ENCODE results near the gene EXOC6.

EXOC6 gene, protein sequence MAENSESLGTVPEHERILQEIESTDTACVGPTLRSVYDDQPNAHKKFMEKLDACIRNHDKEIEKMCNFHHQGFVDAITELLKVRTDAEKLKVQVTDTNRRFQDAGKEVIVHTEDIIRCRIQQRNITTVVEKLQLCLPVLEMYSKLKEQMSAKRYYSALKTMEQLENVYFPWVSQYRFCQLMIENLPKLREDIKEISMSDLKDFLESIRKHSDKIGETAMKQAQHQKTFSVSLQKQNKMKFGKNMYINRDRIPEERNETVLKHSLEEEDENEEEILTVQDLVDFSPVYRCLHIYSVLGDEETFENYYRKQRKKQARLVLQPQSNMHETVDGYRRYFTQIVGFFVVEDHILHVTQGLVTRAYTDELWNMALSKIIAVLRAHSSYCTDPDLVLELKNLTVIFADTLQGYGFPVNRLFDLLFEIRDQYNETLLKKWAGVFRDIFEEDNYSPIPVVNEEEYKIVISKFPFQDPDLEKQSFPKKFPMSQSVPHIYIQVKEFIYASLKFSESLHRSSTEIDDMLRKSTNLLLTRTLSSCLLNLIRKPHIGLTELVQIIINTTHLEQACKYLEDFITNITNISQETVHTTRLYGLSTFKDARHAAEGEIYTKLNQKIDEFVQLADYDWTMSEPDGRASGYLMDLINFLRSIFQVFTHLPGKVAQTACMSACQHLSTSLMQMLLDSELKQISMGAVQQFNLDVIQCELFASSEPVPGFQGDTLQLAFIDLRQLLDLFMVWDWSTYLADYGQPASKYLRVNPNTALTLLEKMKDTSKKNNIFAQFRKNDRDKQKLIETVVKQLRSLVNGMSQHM

DNA sequence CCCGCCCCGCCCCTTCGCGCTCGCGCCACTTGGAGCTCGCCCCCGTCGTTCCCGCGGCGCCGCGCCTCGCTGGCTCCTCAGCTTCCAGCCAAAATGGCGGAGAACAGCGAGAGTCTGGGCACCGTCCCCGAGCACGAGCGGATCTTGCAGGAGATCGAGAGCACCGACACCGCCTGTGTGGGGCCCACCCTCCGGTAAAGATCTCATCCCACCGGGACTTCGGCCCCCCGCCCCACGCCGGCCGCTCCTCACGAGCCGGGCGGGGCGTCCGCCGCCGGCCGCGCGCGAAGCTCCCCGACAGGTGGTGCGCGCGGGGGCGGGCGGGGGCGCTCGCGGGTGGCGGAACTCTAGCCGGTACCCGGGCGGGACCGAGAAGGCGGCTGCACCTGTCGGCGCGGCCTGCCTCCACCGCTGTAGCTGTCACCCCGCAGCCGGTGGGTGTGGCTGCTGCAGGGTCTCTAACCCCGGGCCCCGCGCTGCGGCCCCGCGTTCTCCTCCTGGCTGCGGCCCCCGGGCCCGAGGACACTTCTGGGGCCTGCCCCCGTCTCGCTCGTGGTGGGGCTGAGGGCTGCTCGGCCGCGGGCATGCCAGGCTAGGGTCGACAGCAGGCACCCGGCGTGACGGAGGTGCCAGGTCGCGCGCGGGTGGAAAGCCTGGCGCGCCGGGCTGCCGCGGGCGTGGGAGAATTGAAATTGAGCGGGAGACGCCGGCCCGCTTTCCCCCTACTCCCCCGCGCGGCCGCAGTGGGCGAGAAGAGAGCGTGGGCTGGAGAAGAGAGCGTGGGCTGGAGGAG, at the start of gene EXOC6:
Gene EXOC6, plus strand, starts transcription at position 80 of the 793 bp plus-strand sequence. Its CDS starts 14 bp downstream, at position 94.
- DNase-seq (ENCODE audit: low read depth in 3 of 3, low spot score in 1 of 3) = peak; percentile 55 to 70 (median 67)

GRCh38 chr10:92799568-92799967, 48.8 kb upstream of the EXOC6 start:
- no peak for DNase-seq (ENCODE audit: low read depth in 3 of 3, low spot score in 1 of 3)

DNA sequence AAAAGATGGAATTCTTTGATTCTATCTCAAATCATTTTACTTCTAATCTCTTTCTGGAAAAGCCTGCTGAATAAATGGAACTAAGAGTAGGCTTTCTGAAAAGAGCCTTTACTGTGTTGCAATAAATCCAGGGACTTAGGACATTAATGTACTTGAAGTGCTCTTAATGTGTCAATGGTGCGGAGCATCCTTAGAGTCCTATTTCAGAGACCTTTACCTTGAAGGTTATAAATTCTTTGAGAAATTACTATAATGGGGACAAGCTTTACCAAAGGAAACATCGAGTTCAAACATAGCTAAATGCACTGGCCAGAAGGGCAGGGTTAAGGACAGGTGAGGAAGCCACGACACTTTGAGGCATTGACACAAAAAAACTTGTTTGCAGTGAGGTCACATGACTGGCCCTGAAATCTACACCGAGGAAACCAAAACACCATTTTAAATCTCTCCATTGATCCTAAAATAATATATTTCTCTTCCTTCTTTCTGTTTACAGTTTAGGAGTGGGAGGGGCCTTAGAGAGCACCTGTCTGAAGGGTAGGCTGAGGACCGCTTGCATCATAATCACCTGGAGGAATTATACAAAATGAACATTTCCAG, 48.1 kb upstream of the EXOC6 start:
- DNase-seq (ENCODE audit: low read depth in 3 of 3, low spot score in 1 of 3) = no peak

DNA sequence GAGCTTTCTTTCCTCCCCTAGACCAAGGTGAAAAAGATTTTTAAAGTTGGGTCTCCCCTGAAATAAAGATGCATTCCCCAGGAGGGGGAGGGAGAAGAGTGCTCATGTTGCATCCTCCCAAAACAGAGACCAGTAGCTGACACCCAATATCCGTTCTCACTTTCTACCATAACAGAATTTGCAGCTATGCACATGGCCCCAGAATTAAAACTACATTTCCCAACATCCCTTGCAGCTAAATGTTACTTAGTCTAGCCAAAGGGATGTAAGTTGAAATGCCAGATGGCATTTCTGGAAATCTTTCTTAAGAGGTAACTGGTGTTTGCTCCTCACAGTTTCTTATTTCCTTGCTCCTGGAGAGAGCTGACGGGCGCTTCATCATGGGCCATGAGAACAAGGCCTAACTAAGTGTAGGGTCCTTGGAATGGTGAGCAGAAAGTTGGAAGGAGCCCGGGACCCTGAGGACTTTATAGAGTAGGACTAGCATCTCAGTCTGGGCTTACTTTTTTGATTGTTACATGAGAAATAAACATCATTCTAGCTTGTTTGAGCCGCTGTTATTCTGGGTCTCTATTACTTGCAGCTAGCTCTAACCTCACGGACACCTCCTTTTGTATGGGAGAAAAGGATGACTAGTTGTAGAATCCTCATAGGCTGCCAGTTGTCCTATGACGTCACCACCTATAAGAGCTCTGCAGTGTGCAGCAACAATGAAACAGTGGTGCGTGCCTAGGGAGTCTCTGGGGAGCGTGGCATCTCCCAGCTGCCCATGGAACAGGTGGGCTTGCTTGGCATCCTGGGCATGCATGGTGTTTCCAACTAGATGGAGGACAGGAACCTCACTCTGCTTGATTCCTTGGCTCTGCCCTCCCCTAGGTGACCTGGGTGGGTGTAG, 46.1 kb upstream of the EXOC6 start:
- DNase-seq (ENCODE audit: low read depth in 3 of 3, low spot score in 1 of 3) = no peak

DNA sequence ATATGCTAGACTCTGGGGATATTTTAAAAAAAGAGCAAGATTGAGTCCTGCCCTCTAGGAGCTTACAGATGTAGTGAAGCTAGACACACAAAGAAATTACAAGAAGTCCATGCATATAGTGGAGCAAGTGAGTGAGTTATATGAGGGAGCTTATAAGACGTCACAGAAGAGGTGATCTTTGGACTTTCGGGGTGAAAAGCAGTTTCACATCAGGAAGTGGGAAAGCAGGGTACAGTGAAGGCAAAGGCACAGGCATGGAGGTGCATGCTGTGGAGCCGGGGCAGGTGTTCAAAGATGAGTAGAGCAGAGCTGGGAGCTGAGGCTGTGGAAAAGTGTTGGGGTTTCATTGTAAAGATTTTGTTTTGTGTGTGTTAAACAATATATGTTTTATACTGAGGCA, 38.5 kb upstream of the EXOC6 start:
- no peak for DNase-seq (ENCODE audit: low read depth in 3 of 3, low spot score in 1 of 3)

DNA sequence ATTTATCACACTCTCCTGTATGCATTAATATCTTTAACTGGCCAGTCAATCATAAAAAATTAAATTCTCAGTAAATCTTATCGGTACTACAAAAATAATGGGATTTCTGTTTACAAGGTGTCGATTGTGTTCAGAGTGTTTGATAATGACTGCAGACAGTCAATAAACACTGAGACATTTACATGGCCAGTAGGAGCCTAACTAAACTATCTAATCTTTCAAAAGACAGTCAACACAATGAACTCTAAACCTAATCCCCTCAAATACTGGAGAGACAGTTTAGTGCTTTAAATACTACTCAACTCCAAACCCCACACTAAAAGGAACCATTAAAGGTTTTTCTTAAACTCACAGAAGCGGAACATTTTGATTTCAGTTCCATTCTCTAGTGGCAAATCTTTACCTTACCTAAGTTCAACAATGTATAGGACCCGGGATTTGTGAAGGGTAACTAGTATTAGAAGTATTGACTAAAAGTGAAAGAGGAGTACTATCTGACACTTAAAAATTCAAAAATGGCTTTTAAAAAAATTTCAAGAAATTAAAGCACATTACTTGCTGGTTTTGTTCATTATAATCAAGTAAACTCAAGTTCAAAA, 37.3 kb upstream of the EXOC6 start:
- DNase-seq (ENCODE audit: low read depth in 3 of 3, low spot score in 1 of 3) = no peak

- no peak for DNase-seq (ENCODE audit: low read depth in 3 of 3, low spot score in 1 of 3)
Observed at GRCh38 chr10:92811986-92812385, 36.3 kb upstream of the EXOC6 start.

GRCh38 chr10:92813979-92814378, 34.3 kb upstream of the EXOC6 start:
- DNase-seq (ENCODE audit: low read depth in 3 of 3, low spot score in 1 of 3) = no peak

GRCh38 chr10:92814790-92815189, 33.5 kb upstream of the EXOC6 start:
- no peak for DNase-seq (ENCODE audit: low read depth in 3 of 3, low spot score in 1 of 3)

- DNase-seq (ENCODE audit: low read depth in 3 of 3, low spot score in 1 of 3) = no peak
Observed at GRCh38 chr10:92816091-92816531, 32.2 kb upstream of the EXOC6 start.

DNA sequence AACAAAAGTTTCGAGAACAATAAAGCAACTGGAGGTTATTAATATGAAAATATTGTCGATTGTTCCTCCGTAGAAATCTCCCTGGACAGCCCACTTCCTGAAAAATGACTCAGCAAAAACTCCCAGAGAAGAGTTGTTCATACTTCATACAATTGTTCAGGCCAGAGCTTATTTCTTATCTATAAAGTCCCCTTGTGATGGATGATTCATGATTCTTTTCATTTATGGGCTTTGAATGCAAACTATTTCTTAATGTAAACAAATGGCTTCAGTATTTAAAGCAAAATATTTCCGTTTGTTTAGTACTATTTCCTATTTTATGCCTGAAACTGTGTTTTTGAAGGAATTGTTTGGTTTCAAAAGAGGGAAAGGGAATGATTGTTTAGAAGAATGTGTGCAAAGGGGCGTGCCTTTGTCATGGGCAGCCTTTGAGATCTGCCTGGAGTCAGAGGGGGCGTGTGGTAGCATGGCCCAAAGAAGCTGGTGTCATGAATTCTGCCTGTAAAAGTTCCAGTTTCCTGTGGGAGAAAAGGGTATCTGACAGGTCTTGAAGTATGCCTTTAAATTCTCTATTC, 26.2 kb upstream of the EXOC6 start:
- DNase-seq (ENCODE audit: low read depth in 3 of 3, low spot score in 1 of 3) = no peak

DNA sequence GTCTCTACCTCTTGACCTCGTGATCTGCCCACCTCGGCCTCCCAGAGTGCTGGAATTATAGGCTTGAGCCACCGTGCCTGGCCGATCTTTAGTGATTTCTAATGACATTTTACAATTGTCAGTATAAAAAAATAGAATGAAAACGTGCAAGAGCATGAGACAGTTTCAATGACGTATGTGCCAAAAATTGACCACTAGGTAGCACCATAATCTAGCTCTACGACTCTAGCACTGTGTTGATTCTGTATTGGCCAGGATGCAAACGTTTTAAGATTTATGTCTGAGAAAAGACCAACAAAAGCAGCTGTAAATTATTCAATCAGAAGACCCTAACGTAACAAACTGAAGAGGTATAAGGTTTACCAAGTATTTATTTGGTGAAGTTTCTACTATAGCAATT, 25.4 kb upstream of the EXOC6 start:
- DNase-seq (ENCODE audit: low read depth in 3 of 3, low spot score in 1 of 3) = no peak

- DNase-seq (ENCODE audit: low read depth in 3 of 3, low spot score in 1 of 3) = no peak
Observed at GRCh38 chr10:92826061-92826460, 22.3 kb upstream of the EXOC6 start.

GRCh38 chr10:92826504-92826903, 21.8 kb upstream of the EXOC6 start:
- DNase-seq (ENCODE audit: low read depth in 3 of 3, low spot score in 1 of 3) = no peak

GRCh38 chr10:92829042-92829785, 19.1 kb upstream of the EXOC6 start:
- no peak for DNase-seq (ENCODE audit: low read depth in 3 of 3, low spot score in 1 of 3)

DNA sequence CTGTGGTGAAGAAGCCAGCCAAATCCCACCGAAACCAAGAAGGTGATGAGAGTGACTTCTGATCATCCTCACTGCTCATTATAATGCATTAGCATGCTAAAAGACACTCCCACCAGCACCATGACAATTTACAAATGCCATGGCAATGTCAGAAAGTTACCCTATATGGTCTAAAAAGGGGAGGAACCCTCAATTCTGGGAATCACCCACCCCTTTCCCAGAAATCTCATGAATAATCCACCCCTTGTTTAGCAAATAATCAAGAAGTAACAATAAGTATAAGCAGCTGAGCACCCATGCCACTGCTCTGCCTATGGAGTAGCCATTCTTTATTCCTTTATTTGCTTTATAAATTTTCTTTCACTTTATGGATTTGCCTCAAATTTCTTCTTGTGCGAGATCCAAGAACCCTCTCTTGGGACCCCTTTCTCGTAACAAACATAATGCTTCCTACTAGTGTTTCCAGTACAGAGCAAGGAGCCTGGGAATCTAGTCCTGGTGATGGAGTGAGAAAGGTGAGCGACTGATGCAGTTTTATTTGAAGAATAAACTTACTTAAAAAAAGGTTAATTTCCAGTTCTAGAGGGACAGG, 18.4 kb upstream of the EXOC6 start:
- no peak for DNase-seq (ENCODE audit: low read depth in 3 of 3, low spot score in 1 of 3)

DNA sequence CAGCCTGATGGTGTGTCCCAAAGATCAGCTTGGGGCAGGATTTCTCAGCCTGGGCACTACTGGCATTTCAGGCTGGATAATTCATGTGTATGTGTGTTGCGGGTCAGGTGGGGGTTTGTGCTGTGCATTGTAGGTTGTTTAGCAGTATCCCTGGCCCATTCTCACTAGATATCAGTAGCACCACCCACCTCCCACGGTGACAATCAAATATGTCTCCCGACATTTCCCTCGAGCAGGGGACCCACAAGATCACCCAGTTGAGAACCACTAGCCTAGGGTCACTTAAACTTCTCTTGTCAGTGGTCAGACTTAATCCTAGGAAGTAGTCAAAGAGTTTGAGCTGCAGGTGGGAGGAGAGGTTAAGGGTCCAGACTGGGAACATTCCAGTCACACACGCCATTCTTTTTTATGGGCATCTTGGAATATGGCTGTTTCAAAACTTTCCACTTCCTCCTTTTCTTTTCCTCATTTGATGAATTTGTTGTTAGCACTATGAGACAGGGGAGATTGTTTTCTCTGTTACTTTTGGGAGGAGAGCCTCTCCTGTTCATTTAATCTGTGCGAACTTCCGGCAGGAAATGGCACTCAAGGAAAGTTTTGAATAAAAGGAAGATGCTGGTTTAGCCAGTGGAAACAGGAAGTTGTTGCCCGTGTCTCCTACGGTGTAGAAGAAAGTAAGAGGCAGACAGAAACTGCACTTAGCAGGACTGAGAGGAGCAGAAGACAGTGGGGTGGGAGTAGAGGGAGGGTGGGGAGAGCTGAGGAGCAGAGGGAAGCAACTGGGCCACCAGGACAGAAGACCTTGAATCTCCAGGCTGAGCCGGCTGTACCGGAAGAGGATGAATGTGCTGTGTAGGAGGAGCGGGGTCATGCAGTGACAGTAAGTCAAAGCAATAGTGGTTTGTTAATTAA, 17.6 kb upstream of the EXOC6 start:
- no peak for DNase-seq (ENCODE audit: low read depth in 3 of 3, low spot score in 1 of 3)

All from stimulated activated CD4-positive, alpha-beta T cell treated with anti-CD3 and anti-CD28 coated beads, TNF-alpha, amount 100 ng/mL, for 1 hour (primary cell).